RCC 7860 (cell line): ENCODE measurements around the gene SUMO3.

ENCODE experiments used
- DNase-seq: peaks from one replicate; pipeline ENCODE4 v3.0.0-alpha.2; 2015; ENCODE audit warnings: low spot score
- FAIRE-seq: peaks from 2 replicates; lab custom pipeline; 2012; peaks lifted over from hg19 to GRCh38; lab: Jason Lieb, UNC

SUMO3 gene

DNA sequence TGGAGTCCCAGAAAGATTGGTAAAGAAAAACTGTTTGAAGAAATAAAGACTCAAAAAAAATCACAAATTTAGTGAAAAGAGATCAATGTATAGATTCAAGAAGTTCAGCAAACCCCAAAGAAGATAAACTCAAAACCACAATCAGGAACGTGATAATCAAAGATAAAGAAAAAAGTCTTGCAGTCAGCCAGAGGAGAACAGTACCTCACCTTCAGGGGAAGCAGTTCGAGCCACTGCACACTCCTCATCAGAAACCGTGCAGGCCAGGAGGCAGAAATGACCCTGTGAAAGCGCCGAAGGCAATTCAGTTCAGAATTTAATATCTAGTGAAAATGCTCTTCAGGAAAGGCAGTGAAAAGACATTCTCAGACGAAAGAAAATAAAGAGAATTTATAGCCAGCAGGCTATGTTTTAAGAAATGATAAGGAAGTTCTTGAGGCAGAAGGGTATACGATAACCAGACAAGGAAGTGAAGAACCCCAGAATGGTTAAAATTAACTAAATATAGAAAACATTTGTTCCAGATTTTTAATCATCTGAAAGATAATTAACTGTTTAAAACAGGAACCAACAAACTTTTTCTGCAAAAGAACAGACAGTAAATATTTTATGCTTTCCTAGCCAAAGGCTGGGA, 13.5 kb upstream of the SUMO3 start:
- FAIRE-seq (no peak), DNase-seq (no peak)

DNA sequence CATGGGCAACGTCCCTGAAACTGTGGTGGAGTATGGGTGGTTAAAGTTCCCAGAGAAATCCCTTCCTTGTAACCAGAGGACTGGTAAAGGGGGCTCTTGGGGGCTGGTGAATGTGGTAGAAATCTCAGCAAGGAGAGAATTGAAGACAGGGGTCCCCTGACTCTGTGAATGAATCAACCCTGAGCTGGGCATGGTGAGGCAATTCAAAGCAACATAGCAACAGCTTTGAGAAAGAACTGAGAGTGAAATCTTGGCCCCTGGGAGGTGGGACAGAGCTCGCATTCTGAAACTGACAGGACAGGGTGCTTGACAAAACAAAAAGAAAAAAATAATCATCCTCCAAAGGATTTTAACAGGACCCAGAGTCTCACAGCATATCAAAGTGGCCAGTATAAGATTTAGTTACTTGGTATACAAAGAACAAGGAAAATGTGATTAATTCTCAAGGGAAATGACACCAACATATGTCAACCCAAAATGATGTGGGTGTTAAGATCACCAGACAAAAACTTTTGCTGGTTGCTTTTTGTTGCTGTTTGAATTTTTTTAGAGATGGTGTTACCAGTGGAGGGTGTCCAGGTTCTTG, 11.7 kb upstream of the SUMO3 start:
- no peak for FAIRE-seq
- DNase-seq, result no peak

DNA sequence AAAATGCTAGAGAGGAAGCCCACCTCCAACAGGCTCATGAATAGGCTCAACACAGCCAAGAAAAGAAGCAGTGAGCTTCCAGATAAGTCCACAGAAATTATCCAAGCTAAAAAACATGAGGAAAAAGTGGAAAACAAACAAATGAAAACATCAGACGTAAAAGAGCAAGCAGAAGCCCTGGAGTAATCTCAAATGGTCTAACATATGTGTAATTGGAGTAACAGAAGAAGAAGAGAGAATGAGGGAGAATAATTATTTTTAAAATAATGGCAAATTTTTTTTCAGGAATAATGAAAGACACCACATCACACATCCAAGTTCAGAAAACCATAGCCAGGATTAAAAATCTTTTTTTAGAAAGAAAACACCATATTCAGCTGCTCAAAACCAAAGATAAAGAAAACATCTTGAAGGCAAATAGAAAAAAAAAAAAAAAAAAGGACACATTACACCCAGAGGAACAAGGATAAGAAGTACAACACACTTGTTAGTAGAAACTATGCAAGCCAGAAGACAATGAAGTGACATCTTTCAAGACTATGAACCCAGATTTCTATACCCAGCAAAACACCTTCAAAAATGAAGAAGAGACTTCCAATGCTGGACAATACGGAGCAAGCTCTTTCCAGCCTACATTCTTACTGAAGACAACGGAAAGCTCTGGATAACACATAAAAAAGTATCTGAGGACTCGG, 10.6 kb upstream of the SUMO3 start:
- DNase-seq (no peak), FAIRE-seq (no peak)

DNA sequence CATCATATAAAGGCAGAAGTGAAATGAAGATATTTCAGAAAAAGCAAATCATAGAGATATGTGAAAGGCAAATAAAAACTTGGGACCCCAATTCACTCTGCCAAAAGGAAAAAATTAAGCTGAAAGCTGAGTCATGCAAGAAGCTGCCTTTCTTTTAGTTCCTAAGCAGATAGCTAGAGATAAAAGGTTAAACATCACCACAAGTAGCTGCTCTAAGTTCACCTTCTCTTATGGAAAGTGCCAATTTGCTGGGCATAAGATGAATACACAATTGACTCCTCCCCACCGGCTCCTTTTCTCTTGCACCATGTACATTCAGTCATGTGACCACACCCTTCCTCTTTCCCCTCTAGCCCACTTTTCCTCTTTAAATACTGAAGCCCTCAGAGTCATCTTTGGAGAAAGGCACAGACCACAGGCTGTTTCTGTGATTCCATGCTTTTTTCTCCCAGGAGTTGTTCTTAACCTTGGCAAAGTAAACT, 5.4 kb upstream of the SUMO3 start:
- no peak for DNase-seq
- FAIRE-seq, result no peak

DNA sequence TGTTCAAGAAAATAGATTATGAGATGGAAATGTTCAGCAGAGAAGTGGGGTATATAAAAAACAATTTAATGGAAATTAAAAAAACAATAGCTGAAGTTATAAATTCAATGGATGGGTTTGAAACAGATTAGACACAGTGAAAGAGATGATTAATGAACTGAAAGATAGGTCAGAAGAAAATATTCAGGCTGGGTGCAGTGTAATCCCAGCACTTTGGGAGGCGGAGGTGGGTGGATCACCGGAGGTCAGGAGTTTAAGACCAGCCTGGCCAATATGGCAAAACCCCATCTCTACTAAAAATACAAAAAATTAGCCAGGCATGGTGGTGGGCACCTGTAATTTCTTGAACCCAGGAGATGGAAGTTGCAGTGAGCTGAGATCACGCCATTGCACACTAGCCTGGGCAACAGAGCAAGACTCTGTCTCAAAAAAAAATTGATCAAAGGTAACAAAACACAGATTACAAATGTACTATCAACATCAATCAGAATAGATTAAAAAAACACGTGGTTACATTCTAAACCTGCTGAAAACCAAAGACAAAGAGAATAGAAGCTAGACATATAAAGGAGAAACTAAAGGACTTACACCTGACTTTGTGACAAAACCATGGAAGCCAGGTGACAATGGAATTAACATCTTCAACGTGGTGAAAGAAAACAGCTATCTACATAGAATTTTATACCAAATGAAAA, 4.8 kb upstream of the SUMO3 start:
- DNase-seq, result no peak
- FAIRE-seq, result no peak

DNA sequence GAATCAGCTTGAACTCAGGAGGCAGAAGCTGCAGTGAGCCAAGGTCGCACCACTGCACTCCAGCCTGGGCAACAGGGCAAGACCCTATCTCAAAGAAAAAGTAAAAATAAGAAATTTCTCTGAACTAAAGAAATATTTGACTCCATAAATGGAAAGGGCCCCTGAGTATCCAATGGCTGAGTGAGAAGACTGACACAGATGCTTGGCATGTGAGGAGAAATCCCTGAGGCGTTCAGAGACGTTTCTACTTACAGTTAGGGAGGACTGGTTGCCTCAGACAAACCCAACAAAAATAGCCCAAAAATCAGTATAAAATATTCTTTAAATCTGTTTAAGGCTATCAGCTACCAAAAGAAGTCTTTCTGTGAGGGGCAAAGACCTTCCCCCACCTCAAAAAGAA, 3.0 kb upstream of the SUMO3 start:
- no peak for FAIRE-seq
- no peak for DNase-seq

DNA sequence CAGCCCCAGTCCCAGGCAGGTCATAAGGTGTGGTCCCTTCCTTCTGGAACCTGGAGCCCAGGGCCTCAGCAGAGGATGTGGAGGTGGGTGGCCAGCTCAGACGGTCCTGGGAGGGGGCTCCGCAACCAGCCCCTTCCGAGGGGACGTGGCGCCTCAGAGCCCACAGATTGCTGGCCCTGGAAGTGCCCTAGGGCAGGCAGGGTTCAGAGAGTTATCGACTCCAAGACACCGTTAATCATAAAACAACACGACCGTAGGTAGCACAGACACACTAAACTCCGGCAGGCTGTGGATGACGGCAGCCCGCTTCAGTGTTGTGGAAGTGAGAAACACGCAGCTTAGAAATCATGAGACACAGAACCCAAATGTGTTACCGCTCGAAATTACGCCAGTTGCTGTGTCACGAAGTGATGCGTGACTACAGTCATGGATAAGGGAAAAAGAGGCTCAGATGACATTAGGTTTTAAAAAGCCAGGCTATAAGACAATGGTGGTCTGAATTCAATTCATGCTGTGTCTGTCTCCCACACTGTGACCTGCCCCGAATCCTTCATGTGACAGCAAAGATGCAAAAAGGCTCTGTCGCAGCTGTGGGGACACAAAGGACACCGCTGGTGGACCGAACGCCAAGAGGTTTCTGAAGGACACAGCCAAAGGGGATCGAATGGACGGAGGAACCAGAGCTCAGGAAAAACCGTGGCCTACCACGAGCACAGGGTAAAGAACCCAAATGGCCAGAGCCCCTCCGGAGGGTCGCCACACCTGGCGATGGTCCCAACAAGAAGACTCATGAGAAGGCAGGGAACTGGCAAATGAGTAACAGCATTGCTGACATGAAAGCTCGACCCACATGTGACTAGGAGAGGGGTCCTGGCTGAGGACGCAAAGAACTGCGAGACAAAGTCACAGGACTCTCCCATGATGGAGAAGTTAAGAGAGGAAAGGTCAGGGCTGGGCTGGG, 1.7 kb upstream of the SUMO3 start:
- FAIRE-seq (no peak), DNase-seq (no peak)

DNA sequence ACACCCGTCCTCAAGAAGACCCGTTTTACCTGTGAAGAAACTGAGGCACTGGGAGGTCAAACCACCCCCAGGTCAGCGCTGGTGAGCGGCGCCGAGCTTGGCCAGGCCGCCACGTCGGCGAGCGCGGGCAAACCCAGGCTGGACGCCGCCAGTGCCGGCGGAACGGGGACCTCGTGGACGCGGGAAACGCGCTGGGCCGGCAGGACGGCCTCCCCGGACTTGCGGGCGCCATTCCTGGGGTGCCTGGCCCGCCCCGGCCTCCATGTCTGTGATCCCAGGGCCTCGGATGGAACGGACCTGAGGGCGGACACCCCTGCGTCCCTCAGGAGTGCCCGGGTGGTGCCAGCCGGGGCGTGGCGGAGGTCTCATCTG, 764 bp upstream of the SUMO3 start:
- no peak for DNase-seq
- FAIRE-seq, result no peak

DNA sequence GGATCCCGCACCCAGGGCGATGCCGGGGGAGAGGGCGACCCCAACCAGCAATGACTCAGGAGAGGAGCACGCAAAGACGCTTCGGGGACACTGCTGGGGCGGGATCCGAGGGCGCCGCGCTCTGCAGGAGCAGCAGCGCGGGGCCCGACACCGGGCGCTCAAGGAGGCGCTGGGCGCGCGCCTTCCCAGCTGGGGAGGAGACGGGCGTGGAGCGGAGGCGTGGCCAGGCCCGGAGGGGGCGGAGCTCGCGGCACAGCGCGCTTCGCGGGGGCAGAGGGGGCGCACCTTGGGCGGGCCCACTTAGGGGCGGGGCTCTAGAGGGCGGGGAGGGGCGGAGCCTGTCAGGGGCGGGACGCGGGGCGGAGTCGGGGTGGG, 369 bp downstream of the SUMO3 start:
- DNase-seq, result peak; percentile 69
- no peak for FAIRE-seq

DNA sequence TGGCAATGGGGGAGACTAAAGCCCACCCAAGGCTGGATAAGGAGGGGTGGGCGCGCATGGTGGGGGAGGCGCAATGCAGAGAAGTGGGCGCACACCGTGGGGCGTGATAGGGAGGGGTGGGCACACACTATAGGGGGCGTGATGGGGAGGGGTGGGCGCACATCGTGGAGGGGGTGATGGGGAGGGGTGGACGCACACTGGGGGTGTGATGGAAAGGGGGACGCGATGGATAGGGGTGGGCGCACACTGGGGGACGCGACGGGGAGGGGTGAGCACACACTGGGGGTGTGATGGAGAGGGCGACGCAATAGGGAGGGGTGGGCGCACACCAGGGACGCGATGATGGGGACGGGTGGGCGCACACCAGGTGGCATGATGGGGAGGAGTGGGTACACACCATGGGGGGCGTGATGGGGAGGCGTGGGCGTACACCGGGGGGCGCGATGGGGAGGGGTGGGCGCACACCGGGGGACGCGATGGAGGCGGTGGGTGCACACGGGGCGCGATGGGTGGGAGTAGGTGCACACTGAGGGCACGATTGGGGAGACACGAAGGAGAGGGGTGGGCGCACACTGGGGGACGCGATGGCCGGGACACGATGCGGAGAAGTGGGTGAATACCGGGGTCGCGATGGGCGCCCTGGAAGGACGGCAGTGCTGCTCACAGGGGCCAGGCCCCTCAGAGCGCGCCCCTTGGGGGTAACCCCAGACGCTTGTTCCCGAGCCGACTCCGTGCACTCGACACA, 929 bp downstream of the SUMO3 start:
- DNase-seq, result no peak
- no peak for FAIRE-seq

DNA sequence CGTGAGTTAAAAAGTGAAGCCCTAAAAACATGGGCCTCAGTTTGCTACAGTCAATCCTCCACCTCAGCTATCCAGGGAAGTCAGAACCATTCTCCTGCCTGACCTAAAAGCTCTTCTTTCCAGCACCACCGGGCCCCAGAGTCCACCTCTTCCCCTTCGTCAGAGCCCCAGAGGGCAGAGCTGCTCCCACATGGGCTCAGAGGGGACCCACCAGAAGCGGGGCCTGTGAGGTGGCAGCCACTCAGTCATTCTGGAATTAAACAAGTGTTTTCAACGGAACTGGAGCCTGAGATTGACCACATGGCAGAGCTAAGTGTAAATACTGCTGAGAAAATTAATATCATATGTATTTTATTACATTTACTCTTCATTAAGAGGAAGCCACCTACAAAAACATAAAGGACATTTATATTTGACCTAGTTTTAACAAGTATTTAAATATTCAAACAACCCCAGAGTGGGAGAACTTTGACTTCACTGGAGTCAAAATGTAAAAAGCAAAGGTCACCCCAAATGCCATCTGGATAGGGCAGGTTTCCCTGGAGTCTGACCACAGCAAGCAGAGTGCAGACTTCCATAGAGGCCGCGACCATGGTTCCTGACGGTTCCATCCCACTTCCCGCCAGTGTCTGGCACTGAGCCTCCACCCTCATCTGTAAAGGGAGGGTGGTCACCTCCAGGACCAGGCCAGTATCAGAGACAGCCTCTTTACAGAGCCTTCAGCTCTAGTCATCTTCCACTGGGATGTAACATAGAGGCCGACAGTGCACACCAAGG, 1.8 kb downstream of the SUMO3 start:
- FAIRE-seq, result no peak
- no peak for DNase-seq

DNA sequence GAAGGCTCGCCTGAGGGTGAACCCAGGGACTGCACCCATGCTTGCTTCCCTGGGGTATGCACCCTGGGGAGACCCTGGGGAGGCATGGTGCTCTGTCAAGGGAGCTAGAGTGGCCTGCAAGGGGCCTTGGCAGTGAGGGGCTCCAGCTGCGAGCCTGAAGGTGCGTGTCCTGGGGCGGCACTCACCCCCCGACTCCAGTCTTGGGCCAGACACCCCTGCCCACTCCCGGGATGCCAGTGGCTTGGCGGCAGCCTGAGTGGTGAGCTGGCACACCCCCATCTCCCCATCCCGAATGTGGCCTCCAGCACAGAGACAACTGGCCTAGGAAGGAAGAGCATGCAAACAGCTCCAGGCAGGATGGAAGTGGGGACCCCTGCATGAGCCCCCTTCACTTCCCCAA, 2.6 kb downstream of the SUMO3 start:
- no peak for FAIRE-seq
- DNase-seq, result no peak

DNA sequence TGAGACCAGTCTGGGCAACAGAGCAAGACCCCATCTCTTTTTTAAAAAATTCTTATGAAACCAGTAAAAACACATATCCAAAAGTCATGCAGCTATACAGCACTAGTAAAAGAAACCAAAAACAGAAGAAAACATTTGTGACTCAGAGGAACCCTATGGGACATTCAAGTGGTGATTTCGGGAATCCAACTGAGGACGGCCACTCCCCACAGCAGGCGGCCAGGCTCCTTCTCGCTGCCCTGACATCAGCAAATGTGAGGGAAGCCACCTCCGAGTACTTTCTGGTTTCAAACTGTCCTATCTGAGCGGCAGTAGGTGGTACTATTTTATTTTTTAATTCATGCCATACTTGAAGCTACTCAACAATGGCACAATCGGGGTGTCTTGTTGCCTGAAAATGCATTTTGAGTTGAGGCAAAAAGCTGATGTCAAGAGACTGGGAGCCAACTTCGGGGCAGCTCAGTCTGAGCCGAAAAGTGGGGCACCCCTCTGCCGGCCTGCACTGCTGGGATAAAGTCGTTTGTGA, 3.3 kb downstream of the SUMO3 start:
- no peak for DNase-seq
- no peak for FAIRE-seq

DNA sequence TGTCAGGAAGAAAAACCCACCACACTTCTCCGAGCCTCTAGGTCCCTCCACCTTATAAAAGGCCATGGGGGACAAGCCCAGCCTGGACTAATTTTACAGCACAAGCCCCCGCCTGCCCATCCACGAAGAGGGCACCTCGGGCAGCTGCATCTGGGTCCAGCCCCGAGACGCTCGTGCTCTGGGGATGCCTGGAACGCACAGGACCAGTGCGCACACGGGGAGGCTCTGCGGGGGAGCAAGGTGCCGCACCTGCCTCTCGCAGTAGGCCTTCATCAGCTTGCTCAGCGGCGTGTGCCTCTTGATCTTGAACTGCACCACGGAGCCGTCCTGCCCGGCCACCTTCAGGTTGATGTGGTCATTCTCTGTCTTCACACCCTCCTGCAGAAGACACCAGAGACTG, 4.1 kb downstream of the SUMO3 start:
- FAIRE-seq (no peak), DNase-seq (no peak)

DNA sequence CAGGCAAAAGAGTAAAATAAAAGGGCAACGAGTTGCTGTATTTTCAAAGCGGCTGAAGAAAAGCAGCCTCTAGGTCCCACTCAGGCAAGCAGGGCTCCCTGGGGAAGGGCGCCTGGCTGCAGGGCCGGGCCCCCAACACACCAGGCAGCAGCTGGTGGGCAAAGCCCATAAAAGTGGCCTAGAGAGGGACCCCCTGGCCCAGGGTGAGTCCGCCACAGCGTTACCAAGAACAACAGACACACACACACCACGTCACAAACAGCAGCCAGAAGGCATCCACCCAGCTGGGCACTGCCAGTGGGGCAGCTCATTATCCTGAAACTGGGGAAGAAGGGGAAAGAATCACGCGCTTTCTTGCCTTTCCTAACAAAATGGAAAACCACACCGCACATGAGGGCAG, 4.7 kb downstream of the SUMO3 start:
- no peak for DNase-seq
- FAIRE-seq, result no peak

DNA sequence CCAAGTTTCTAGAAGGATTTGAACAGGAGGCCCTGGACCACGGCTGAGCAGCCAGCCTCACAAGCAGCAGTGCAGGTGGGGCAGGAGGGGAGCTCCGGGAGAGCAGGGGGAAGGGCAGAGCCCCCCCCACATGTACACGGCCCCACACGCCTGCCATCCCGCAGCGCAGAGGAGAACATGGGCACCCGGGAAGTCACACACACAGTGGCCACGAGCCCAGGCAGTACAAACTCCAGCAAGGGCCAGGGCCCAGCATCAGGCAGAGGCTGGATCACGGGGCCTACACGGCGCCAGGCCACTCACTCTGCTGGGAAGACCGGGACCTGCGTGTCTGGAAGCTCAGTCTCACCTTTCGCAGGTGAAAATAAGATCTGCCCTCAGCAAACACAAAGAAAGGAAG, 5.2 kb downstream of the SUMO3 start:
- DNase-seq, result no peak
- no peak for FAIRE-seq

DNA sequence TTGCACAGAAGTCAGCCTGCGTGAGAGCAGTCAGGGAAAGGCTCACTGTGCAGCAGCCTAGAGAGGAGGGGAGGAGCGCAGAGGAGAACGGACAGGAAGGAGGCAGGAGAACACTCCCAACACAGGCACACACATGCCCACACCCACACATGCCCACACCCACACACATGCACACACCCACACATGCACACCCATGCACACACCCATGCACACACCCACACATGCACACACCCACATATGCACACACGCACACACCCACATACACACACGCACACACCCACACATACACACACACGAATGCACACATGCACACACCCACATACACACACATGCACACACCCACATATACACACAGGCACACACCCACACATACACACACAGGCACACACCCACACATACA, 7.1 kb downstream of the SUMO3 start:
- DNase-seq, result no peak

DNA sequence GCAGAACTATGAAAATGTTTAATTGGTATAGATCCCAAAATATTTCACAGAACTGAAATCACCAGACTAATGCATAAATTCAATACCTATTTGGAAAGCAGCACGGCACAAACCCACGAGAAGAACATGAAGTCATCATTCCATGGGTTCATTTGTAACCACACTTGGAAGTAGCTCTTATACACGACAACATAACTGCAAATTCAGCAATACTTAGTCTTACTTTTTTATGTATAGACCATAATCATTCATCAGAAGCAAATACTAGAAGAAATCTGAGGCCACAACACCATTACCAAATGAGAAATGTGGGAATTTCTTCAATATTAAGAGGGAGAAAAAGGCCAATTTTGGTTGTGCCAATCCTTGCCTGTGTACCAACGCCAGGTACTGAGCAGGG, 12.0 kb downstream of the SUMO3 start:
- no peak for DNase-seq
- no peak for FAIRE-seq

More for the DNA sequence above, 7.1 kb downstream of the SUMO3 start:
- FAIRE-seq, result no peak

DNA sequence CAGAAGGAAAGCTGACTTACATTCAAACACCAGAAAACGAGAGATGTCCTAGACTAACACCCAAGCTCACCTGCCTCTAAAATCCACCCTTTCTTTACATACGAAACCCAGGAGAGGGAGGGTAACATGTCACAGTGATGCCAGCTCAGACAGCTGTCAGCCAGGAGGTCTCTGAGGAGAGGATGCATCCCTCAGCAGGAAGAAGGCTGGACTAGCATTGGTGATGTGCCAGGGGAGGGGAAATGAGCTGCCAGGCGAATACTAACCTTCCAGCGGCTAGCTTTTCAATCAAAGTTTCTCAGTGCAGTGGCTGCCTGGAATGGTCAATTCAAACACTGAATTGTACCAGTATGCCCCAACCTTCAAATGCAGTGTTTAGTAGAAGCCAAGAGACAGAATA, 12.6 kb downstream of the SUMO3 start:
- DNase-seq (no peak), FAIRE-seq (no peak)
